K562 (cell line): ENCODE data around the gene CDK5RAP3. TPM values are rescaled to one million over a fixed set of nuclear protein-coding genes. Genes with fewer than 3 reads are reported as not detected.

Experiments used
- CXXC5 ChIP-seq: fragments of 250-450 bp; sonication (Bioruptor Pico); IDR thresholded peaks from 2 replicates; pipeline ENCODE4 v1.8.0; 2022; ENCODE audit warnings: inconsistent platforms, mild to moderate bottlenecking, moderate library complexity
- MAFG ChIP-seq: fragments of 450-650 bp; conservative IDR thresholded peaks from 2 replicates; pipeline ENCODE4 v1.6.1; 2016; ENCODE audit warnings: missing genetic modification characterization, missing compliant biosample characterization
- MIER1 ChIP-seq: fragments of 450-650 bp; IDR thresholded peaks from 2 replicates; pipeline ENCODE4 v1.6.1; 2016; ENCODE audit warnings: antibody characterized with exemption, mild to moderate bottlenecking, low read depth
- NFE2 ChIP-seq: IDR thresholded peaks from 2 replicates; pipeline ENCODE4 v1.6.1; 2014; ENCODE audit warnings: antibody characterized with exemption, low read depth
- RBM22 ChIP-seq: fragments of 200-400 bp; formaldehyde crosslinking; IDR thresholded peaks from 2 replicates; pipeline ENCODE4 v1.6.1; 2018; ENCODE audit warnings: low read length, low read depth; ENCODE audit not compliant: poor library complexity, severe bottlenecking
- U2AF1 ChIP-seq: fragments of 200-400 bp; formaldehyde crosslinking; optimal IDR thresholded peaks from 2 replicates; pipeline ENCODE3; 2017; ENCODE audit warnings: mild to moderate bottlenecking, low read depth, low read length, moderate library complexity
- USF1 ChIP-seq: sonication (generic); formaldehyde crosslinking; IDR thresholded peaks from 2 replicates; pipeline ENCODE4 v1.9.0; 2022; ENCODE audit warnings: mild to moderate bottlenecking, missing genetic modification reagents
- ZKSCAN3 ChIP-seq: fragments of 250-450 bp; sonication (Bioruptor Pico); IDR thresholded peaks from 2 replicates; pipeline ENCODE4 v1.4.0; 2020
- ZNF217 ChIP-seq: sonication (generic); formaldehyde crosslinking; IDR thresholded peaks from 2 replicates; pipeline ENCODE4 v1.8.0; 2022; ENCODE audit warnings: mild to moderate bottlenecking, missing genetic modification reagents
- ZNF707 ChIP-seq: fragments of 250-450 bp; sonication (Bioruptor Pico); conservative IDR thresholded peaks from 2 replicates; pipeline ENCODE4 v1.8.0; 2022; ENCODE audit warnings: inconsistent platforms, mild to moderate bottlenecking, moderate library complexity
- ZNF717 ChIP-seq: fragments of 250-450 bp; sonication (Bioruptor Pico); IDR thresholded peaks from 2 replicates; pipeline ENCODE4 v1.5.0; 2021
- ZNF830 ChIP-seq: fragments of 250-450 bp; sonication (Bioruptor Pico); IDR thresholded peaks from 2 replicates; pipeline ENCODE4 v1.5.0; 2021; ENCODE audit warnings: mild to moderate bottlenecking
- polyA plus RNA-seq, 8 experiments: library from polyadenylated mRNA; depleted of rRNA in 4 of 8; stranded (reverse) in 5 of 8; unstranded in 3 of 8; fragments of >200 nt; fragmentation: Nextera tagmentation in 2 of 8; fragmentation: Illumina TruSeq in 1 of 8; extraction: Ambion mirVana in 2 of 8; extraction: Trizol in 1 of 8; gene quantifications; 2 replicates each; pipeline versions ENCODE4 v1.2.1 to v1.2.3, GENCODE V29; 2011 to 2014; ENCODE audit warnings: inconsistent platforms in 1 of 8, missing spikeins in 1 of 8
- total RNA-seq, 7 experiments: library from RNA; depleted of rRNA in 6 of 7; stranded (reverse); fragments of >200 nt in 6 of 7; fragmentation: Illumina TruSeq in 2 of 7; extraction: Trizol in 2 of 7; gene quantifications; 2 replicates each; pipeline versions ENCODE4 v1.2.1 to v1.2.3, GENCODE V29; 2011 to 2021; ENCODE audit warnings: low replicate concordance in 1 of 7
- TF ChIP-seq, protein P1 (sequence below): fragments of 200-600 bp; sonication (generic); IDR thresholded peaks from one replicate; pipeline ENCODE4 v1.6.1; 2012; ENCODE audit warnings: mild to moderate bottlenecking, low read depth, low read length, inconsistent platforms
- TF ChIP-seq, protein P2 (sequence below): fragments of 250-450 bp; sonication (Bioruptor Pico); IDR thresholded peaks from 2 replicates; pipeline ENCODE4 v1.8.0; 2022; ENCODE audit warnings: inconsistent platforms

CDK5RAP3 gene
- total and polyA plus RNA-seq, 9 of the 15 experiments (the other 6 are each of a cell fraction or from before 2014, with no cell fraction given) = 44.2 to 202 (median 91.5) TPM

DNA sequence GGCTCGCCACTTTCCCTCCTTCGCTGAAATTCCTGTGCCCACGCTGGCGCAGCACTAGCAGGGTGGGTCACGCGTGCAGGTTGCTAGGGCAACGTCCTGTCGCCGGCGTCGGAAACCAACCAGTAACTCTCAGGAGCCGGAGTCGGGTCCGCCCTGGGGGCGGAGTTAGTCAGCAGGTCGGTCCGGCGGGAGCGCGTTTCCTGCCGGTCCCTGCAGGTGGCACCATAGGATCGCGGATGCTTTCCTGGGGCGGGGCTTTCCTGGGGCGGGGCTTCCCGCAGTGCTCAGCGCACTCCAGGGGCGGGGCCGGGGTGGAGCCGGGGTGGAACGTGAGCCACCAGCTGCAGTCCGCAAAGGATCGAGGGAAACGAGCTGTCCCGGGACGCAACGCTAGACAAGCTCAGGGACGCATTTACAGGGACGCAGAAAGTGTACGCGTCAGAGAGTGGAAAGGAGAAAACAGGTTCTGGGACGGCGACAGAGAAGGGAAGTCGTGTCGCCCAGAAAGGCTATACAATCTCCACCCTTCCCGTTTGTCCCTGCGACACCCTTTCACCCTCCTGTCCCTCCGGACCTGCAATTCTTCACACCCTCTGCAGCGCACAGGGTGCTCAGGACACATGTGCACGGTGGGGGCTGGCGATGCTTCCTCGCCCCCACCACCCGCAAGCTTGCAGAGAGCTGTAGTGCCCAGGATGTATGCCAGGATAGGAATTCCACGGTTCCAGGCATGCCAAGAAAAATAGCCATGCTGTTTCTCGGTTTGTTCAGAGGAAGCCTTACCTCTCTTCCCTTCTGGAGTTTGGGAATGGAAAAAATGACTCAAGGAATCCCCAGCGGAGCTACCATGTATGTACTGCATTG, 54.4 kb downstream of the CDK5RAP3 start (continued):
- TF ChIP-seq USF1 (CRISPR knock-in tag) (peak; percentile 82), RBM22 (peak; percentile 94), ZKSCAN3 (CRISPR knock-in tag) (no peak), ZNF217 (CRISPR knock-in tag) (no peak), ZNF717 (CRISPR knock-in tag) (no peak), ZNF830 (CRISPR knock-in tag) (no peak), NFE2 (no peak), MAFG (tag) (no peak), ZNF707 (CRISPR knock-in tag) (no peak), U2AF1 (no peak), CXXC5 (CRISPR knock-in tag) (peak; percentile 78), MIER1 (no peak)
- TF ChIP-seq, protein P1, sequence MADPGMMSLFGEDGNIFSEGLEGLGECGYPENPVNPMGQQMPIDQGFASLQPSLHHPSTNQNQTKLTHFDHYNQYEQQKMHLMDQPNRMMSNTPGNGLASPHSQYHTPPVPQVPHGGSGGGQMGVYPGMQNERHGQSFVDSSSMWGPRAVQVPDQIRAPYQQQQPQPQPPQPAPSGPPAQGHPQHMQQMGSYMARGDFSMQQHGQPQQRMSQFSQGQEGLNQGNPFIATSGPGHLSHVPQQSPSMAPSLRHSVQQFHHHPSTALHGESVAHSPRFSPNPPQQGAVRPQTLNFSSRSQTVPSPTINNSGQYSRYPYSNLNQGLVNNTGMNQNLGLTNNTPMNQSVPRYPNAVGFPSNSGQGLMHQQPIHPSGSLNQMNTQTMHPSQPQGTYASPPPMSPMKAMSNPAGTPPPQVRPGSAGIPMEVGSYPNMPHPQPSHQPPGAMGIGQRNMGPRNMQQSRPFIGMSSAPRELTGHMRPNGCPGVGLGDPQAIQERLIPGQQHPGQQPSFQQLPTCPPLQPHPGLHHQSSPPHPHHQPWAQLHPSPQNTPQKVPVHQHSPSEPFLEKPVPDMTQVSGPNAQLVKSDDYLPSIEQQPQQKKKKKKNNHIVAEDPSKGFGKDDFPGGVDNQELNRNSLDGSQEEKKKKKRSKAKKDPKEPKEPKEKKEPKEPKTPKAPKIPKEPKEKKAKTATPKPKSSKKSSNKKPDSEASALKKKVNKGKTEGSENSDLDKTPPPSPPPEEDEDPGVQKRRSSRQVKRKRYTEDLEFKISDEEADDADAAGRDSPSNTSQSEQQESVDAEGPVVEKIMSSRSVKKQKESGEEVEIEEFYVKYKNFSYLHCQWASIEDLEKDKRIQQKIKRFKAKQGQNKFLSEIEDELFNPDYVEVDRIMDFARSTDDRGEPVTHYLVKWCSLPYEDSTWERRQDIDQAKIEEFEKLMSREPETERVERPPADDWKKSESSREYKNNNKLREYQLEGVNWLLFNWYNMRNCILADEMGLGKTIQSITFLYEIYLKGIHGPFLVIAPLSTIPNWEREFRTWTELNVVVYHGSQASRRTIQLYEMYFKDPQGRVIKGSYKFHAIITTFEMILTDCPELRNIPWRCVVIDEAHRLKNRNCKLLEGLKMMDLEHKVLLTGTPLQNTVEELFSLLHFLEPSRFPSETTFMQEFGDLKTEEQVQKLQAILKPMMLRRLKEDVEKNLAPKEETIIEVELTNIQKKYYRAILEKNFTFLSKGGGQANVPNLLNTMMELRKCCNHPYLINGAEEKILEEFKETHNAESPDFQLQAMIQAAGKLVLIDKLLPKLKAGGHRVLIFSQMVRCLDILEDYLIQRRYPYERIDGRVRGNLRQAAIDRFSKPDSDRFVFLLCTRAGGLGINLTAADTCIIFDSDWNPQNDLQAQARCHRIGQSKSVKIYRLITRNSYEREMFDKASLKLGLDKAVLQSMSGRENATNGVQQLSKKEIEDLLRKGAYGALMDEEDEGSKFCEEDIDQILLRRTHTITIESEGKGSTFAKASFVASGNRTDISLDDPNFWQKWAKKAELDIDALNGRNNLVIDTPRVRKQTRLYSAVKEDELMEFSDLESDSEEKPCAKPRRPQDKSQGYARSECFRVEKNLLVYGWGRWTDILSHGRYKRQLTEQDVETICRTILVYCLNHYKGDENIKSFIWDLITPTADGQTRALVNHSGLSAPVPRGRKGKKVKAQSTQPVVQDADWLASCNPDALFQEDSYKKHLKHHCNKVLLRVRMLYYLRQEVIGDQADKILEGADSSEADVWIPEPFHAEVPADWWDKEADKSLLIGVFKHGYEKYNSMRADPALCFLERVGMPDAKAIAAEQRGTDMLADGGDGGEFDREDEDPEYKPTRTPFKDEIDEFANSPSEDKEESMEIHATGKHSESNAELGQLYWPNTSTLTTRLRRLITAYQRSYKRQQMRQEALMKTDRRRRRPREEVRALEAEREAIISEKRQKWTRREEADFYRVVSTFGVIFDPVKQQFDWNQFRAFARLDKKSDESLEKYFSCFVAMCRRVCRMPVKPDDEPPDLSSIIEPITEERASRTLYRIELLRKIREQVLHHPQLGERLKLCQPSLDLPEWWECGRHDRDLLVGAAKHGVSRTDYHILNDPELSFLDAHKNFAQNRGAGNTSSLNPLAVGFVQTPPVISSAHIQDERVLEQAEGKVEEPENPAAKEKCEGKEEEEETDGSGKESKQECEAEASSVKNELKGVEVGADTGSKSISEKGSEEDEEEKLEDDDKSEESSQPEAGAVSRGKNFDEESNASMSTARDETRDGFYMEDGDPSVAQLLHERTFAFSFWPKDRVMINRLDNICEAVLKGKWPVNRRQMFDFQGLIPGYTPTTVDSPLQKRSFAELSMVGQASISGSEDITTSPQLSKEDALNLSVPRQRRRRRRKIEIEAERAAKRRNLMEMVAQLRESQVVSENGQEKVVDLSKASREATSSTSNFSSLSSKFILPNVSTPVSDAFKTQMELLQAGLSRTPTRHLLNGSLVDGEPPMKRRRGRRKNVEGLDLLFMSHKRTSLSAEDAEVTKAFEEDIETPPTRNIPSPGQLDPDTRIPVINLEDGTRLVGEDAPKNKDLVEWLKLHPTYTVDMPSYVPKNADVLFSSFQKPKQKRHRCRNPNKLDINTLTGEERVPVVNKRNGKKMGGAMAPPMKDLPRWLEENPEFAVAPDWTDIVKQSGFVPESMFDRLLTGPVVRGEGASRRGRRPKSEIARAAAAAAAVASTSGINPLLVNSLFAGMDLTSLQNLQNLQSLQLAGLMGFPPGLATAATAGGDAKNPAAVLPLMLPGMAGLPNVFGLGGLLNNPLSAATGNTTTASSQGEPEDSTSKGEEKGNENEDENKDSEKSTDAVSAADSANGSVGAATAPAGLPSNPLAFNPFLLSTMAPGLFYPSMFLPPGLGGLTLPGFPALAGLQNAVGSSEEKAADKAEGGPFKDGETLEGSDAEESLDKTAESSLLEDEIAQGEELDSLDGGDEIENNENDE = no peak
- TF ChIP-seq, protein P2, sequence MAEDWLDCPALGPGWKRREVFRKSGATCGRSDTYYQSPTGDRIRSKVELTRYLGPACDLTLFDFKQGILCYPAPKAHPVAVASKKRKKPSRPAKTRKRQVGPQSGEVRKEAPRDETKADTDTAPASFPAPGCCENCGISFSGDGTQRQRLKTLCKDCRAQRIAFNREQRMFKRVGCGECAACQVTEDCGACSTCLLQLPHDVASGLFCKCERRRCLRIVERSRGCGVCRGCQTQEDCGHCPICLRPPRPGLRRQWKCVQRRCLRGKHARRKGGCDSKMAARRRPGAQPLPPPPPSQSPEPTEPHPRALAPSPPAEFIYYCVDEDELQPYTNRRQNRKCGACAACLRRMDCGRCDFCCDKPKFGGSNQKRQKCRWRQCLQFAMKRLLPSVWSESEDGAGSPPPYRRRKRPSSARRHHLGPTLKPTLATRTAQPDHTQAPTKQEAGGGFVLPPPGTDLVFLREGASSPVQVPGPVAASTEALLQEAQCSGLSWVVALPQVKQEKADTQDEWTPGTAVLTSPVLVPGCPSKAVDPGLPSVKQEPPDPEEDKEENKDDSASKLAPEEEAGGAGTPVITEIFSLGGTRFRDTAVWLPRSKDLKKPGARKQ = no peak
